Ovary (tissue), 3 donors: Measurements from ENCODE around the gene STC2.

Experiments
- CTCF ChIP-seq, 3 donors: fragments of 450-650 bp in 2 of 3; fragments of 200-600 bp in 1 of 3; IDR thresholded peaks; one replicate each; pipeline versions ENCODE4 v1.5.1 to v1.8.0; 2016 to 2022; ENCODE audit warnings: antibody characterized with exemption in 3 of 3, mild to moderate bottlenecking in 1 of 3
- EP300 ChIP-seq: sonication (generic); formaldehyde crosslinking; IDR thresholded peaks from one replicate; pipeline ENCODE4 v1.6.1; 2017; ENCODE audit warnings: antibody characterized with exemption
- donor health status: DM: no; HTN: no; CAD: no.

DNA sequence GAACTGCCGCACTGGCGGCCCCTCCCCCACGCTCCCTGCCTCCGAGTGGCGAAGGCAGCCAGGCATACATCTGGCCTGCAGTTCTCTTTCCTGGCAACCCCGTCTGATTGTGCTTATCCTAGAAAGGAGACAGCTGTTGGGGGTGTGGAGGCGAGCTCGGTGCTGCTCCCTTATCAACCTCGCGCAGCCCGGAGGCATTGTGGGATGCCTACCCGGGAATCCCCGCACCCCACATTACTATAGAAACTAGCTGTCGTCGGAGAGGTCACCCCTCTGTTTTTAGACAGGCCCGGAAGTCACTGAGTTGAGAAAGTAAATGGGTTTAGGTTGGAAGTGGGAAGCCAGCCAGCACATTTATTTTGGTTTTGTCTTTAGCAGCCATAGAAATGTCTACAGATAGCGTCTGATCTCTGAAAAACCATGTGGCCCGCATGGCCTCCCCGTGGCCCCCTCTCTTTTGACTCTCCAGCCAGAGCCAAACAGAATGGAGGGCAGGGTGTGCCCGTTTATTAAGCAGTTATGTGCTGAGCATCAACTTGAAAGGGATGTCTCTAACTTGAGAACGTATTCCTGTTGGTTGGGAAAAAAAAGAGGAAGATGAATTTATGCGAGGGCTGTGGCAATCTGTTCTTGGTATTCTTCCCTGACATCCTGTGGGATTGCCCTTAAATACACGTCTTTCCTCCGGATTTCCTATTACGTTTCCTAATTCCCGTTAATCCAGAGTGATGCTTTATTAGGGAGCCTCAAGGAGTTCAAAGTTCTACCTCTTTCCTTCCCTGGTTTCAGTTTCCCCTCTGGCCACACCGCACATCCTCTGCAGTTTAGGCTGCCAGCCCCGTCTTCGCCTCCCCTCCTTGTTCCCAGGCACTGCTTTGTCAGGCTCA is 3.9 kb downstream of the STC2 start:
- TF ChIP-seq CTCF (IDR thresholded peaks at IDR 0.05) (no peak), EP300 (no peak)
